Neuronal stem cell (in vitro differentiated cells): ENCODE results near the gene NTRK1.

ENCODE experiments used
- DNase-seq: peaks from one replicate; pipeline ENCODE4 v3.0.0-alpha.2; 2013; ENCODE audit warnings: low spot score
- H2AFZ ChIP-seq: one replicate; pipeline ENCODE4 v1.6.1; 2013; ENCODE audit warnings: mild to moderate bottlenecking, low read length, inconsistent platforms
- H2AK5ac ChIP-seq: 2 replicates; pipeline ENCODE4 v1.6.1; 2013; ENCODE audit warnings: low read depth, mild to moderate bottlenecking, inconsistent platforms, low read length, moderate library complexity, mixed read lengths
- H2BK120ac ChIP-seq: 2 replicates; pipeline ENCODE4 v1.6.1; 2013; ENCODE audit warnings: low read depth, mild to moderate bottlenecking, inconsistent platforms, low read length, moderate library complexity, mixed read lengths
- H2BK12ac ChIP-seq: one replicate; pipeline ENCODE4 v1.6.1; 2013; ENCODE audit warnings: low read length, inconsistent platforms
- H2BK15ac ChIP-seq: 2 replicates; pipeline ENCODE4 v1.6.1; 2013; ENCODE audit warnings: mild to moderate bottlenecking, low read length, inconsistent platforms, mixed read lengths
- H2BK5ac ChIP-seq: one replicate; pipeline ENCODE4 v1.6.1; 2013; ENCODE audit warnings: inconsistent platforms, mild to moderate bottlenecking, low read length, moderate library complexity
- H3K14ac ChIP-seq: one replicate; pipeline ENCODE4 v1.6.1; 2013; ENCODE audit warnings: low read length, inconsistent platforms
- H3K18ac ChIP-seq: 2 replicates; pipeline ENCODE4 v1.6.1; 2013; ENCODE audit warnings: low read length, inconsistent platforms
- H3K23ac ChIP-seq: 2 replicates; pipeline ENCODE4 v1.6.1; 2013; ENCODE audit warnings: low read depth, mild to moderate bottlenecking, mixed read lengths, low read length, inconsistent platforms; ENCODE audit not compliant: poor library complexity
- H3K27ac ChIP-seq: replicated peaks from 3 replicates; pipeline ENCODE4 v1.5.1; 2013; ENCODE audit warnings: low read length, inconsistent platforms
- H3K27me3 ChIP-seq, 3 experiments: 2 replicates each; pipeline ENCODE4 v1.6.1; 2013; ENCODE audit warnings: low read length in 3 of 3, mild to moderate bottlenecking in 2 of 3, inconsistent platforms in 1 of 3, low read depth in 1 of 3, mixed read lengths in 1 of 3, moderate library complexity in 1 of 3; ENCODE audit not compliant: control insufficient read depth in 3 of 3, insufficient read depth in 3 of 3
- H3K36me3 ChIP-seq, 2 donors: replicated peaks in 1 of 2; 2 replicates each; pipeline ENCODE4 v1.6.1; 2013; ENCODE audit warnings: low read length in 2 of 2; ENCODE audit not compliant: control insufficient read depth in 2 of 2, insufficient read depth in 2 of 2
- H3K4ac ChIP-seq: 2 replicates; pipeline ENCODE4 v1.6.1; 2013; ENCODE audit warnings: inconsistent platforms, mild to moderate bottlenecking, low read length, moderate library complexity
- H3K4me1 ChIP-seq, 2 donors: 1 replicate in 1 of 2; 2 replicates in 1 of 2; pipeline ENCODE4 v1.6.1; 2013; ENCODE audit warnings: low read length in 2 of 2, low read depth in 1 of 2; ENCODE audit not compliant: control insufficient read depth in 2 of 2, insufficient read depth in 1 of 2
- H3K4me2 ChIP-seq: one replicate; pipeline ENCODE4 v1.6.1; 2013; ENCODE audit warnings: mild to moderate bottlenecking, low read length, inconsistent platforms; ENCODE audit not compliant: insufficient read depth, poor library complexity, severe bottlenecking
- H3K4me3 ChIP-seq, 2 donors: 2 replicates each; pipeline ENCODE4 v1.5.1; 2013; ENCODE audit warnings: low read length in 2 of 2, mild to moderate bottlenecking in 2 of 2, inconsistent platforms in 1 of 2, moderate library complexity in 1 of 2
- H3K79me1 ChIP-seq: one replicate; pipeline ENCODE4 v1.6.1; 2013; ENCODE audit warnings: low read depth, mild to moderate bottlenecking, inconsistent platforms, low read length, moderate library complexity
- H3K9ac ChIP-seq: one replicate; pipeline ENCODE4 v1.6.1; 2013; ENCODE audit warnings: mild to moderate bottlenecking, low read depth, low read length, inconsistent platforms; ENCODE audit not compliant: poor library complexity
- H3K9me3 ChIP-seq, 2 donors: replicated peaks in 1 of 2; 2 replicates each; pipeline versions ENCODE3 to v1.6.1; 2013; ENCODE audit warnings: low read length in 2 of 2, mild to moderate bottlenecking in 2 of 2, inconsistent platforms in 1 of 2, low read depth in 1 of 2, mixed read lengths in 1 of 2, moderate library complexity in 1 of 2; ENCODE audit not compliant: control insufficient read depth in 2 of 2, insufficient read depth in 1 of 2
- H4K8ac ChIP-seq: one replicate; pipeline ENCODE4 v1.6.1; 2013; ENCODE audit warnings: low read depth, mild to moderate bottlenecking, inconsistent platforms, low read length, moderate library complexity
- H4K91ac ChIP-seq: one replicate; pipeline ENCODE4 v1.6.1; 2013; ENCODE audit warnings: low read length, low read depth, mild to moderate bottlenecking, inconsistent platforms; ENCODE audit not compliant: poor library complexity
- WGBS, 2 donors: extraction: QIAGEN DNeasy Blood & Tissue Kit; methylation state at CpG; one replicate each; pipeline ENCODE4 v1.1.7; 2013; ENCODE audit warnings: missing lambda C conversion rate in 2 of 2, mixed read lengths in 1 of 2; ENCODE audit not compliant: insufficient read length in 2 of 2, insufficient replicate concordance in 1 of 2; ENCODE audit errors: extremely low coverage in 2 of 2; 5-methylcytosine and 5-hydroxymethylcytosine counted together

Gene NTRK1

GRCh38 chr1:156893048-156893953 is 32.6 kb downstream of the NTRK1 start, which contains the start of gene PEAR1:
PEAR1 (plus strand) TSS chr1:156893718; CDS start chr1:156903927, 10,209 bp downstream.
- peak within 1 kb of the TSS; percentile 92 for H2AK5ac ChIP-seq
- peak within 1 kb of the TSS; percentile 52 for H3K23ac ChIP-seq
- H2AFZ ChIP-seq = peak within 1 kb of the TSS; percentile 87
- H2BK120ac ChIP-seq = peak within 1 kb of the TSS; percentile 30
- H2BK12ac ChIP-seq = peak within 1 kb of the TSS; percentile 68
- H3K79me1 ChIP-seq = no peaks in the 10 kb centered on the region
- H3K4me3 ChIP-seq = peak within 1 kb of the TSS; percentile 19 to 27
- DNase-seq = no peak
- no peak within 1 kb of the TSS for H3K27ac ChIP-seq
- H4K8ac ChIP-seq = no peak within 1 kb of the TSS
- H4K91ac ChIP-seq = no peak within 1 kb of the TSS
- peaks cover 22 to 29% of the 10 kb centered on the region in 2 donors for H3K4me1 ChIP-seq
- peak within 1 kb of the TSS; percentile 89 for H2BK15ac ChIP-seq
- H3K36me3 ChIP-seq = no peaks in the 10 kb centered on the region
- no peaks in the 10 kb centered on the region for H3K9me3 ChIP-seq
- H3K9ac ChIP-seq = peak within 1 kb of the TSS; percentile 26
- H3K18ac ChIP-seq = peak within 1 kb of the TSS; percentile 76
- H3K14ac ChIP-seq = peak within 1 kb of the TSS; percentile 50
- peaks cover 0 to 57% (median 28%) of the 10 kb centered on the region in 3 experiments for H3K27me3 ChIP-seq
- no CpG with 5 or more reads among the region's 60 CpGs for WGBS, 2 donors
- peak within 1 kb of the TSS; percentile 41 for H3K4me2 ChIP-seq
- H2BK5ac ChIP-seq = peak within 1 kb of the TSS; percentile 26
- no peak within 1 kb of the TSS for H3K4ac ChIP-seq

- Histone ChIP-seq H2BK15ac (peak overlapping the region; percentile 89), H2AFZ (peak overlapping the region; percentile 87), H3K4me3 (no peak overlapping the region), H2BK5ac (no peak overlapping the region), H2AK5ac (no peak overlapping the region), H3K27ac (no peak overlapping the region), H2BK120ac (peak overlapping the region; percentile 30), H3K4ac (no peak overlapping the region), H3K4me1 (peaks cover 27 to 31% of the 10 kb centered on the region in 2 donors), H3K36me3 (no peaks in the 10 kb centered on the region), H3K18ac (peak overlapping the region; percentile 68), H3K14ac (peak overlapping the region; percentile 50), H3K23ac (peak overlapping the region; percentile 23), H3K27me3 (peaks cover 0 to 50% (median 28%) of the 10 kb centered on the region in 3 experiments), H3K9me3 (no peaks in the 10 kb centered on the region), H3K79me1 (no peaks in the 10 kb centered on the region), H3K9ac (no peak overlapping the region), H2BK12ac (peak overlapping the region; percentile 68), H3K4me2 (peak overlapping the region; percentile 41), H4K91ac (no peak overlapping the region), H4K8ac (no peak overlapping the region)
- no CpG with 5 or more reads among the region's 5 CpGs for WGBS, 2 donors
- DNase-seq = no peak
These were observed 33.3 kb downstream of the NTRK1 start for GRCh38 chr1:156894001-156894400.

GRCh38 chr1:156894711-156895454 is 34.2 kb downstream of the NTRK1 start:
- Histone ChIP-seq H3K79me1 (no peaks in the 10 kb centered on the region), H2AFZ (peak overlapping the region; percentile 9), H4K91ac (no peak overlapping the region), H3K14ac (peak overlapping the region; percentile 11), H3K9me3 (no peaks in the 10 kb centered on the region), H3K36me3 (no peaks in the 10 kb centered on the region), H3K4ac (peak overlapping the region; percentile 60), H3K23ac (peak overlapping the region; percentile 52), H2BK12ac (peak overlapping the region; percentile 7), H3K9ac (peak overlapping the region; percentile 26), H4K8ac (no peak overlapping the region), H2BK120ac (peak overlapping the region; percentile 20), H3K27me3 (peaks cover 0 to 47% (median 28%) of the 10 kb centered on the region in 3 experiments), H2AK5ac (peak overlapping the region; percentile 92), H3K4me2 (no peak overlapping the region), H3K4me1 (peaks cover 27 to 31% of the 10 kb centered on the region in 2 donors), H2BK15ac (peak overlapping the region; percentile 89), H3K18ac (peak overlapping the region; percentile 90), H3K27ac (no peak overlapping the region), H2BK5ac (peak overlapping the region; percentile 31), H3K4me3 (no peak overlapping the region)
- no peak for DNase-seq
- WGBS, 2 donors = no CpG with 5 or more reads among the region's 12 CpGs
